ENCODE data around the gene MARK2.

The MARK2 gene

GRCh38 chr11:63831326-63831725, 7.6 kb upstream of the MARK2 start:
- no peak for DNase-seq

DNA sequence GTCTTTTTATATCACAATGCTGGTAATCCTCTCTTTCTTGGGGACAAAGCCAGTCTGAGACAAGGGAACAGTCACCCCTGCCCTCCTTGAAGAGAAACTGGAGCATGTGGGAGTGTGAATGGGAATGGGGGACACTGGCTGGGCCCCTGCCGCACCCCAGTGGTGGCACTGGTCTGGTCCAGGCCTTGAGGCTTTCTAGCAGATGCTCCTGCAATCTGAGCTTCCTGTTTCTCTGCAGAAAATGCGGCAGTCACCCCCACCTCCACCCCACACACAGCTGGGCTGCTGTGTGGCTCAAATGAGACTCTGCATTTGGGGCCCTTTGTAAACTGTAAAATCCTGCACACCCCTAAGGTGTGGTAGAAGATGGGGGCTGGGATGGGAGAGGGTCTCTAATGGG, 6.6 kb upstream of the MARK2 start:
- DNase-seq: no peak

- no peak for DNase-seq
These were observed 5.9 kb upstream of the MARK2 start for GRCh38 chr11:63833048-63833447.

- no peak for DNase-seq
These were observed 4.3 kb upstream of the MARK2 start for GRCh38 chr11:63834535-63835157.

GRCh38 chr11:63835158-63835545, 3.8 kb upstream of the MARK2 start:
- DNase-seq: no peak

DNA sequence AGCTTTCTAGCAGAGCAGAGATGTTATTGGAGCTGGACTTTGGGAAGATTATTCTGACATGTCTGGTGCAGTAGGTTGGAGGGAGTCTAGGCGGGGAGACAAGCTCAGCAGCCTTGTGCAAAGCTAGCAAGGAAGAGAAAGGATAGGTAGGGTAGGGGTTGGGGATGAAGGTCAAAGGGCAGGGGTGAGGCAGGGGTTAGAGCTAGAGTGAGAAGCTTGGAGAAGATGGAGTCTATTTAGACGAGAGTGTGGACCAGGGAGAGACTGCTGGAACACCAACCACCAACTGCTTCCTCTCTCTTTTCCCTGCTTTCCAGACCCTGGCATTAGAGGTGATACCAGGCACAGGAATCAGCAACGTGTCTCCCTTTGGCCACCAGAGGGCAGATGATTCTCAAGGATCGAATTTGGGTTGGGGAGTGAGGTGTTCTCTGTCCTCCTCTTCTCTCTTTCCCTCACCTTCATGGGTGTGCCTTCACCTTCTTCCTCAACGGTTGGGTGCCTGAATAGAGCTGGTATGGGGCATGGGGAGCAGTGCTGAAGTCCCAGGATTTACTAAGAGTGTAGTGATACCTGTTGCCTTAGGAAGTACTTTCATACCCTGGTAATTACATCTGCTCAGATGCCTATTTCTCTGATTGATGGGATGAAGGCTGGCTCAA, 1.8 kb upstream of the MARK2 start:
- peak; percentile 45 for DNase-seq

DNA sequence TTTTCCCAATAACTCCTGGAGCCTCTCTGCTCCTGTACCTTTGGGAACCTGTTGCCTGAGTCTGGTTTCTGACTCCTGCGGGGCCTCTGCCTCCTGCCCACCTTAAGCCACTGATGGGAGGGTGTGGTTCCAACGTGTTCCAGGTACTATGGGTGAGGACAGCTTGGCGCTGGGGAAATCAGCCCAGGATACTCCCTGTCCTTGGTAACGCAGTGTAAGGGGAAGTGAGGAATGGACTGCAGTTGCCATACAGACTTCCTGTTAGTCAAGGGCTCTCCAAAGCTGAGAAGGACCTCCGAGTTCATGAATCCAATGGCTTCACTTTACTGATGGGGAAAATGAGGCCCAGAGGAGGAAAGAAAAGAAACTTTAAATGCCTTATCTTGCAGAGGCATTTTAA, 1.2 kb upstream of the MARK2 start:
- no peak for DNase-seq

DNA sequence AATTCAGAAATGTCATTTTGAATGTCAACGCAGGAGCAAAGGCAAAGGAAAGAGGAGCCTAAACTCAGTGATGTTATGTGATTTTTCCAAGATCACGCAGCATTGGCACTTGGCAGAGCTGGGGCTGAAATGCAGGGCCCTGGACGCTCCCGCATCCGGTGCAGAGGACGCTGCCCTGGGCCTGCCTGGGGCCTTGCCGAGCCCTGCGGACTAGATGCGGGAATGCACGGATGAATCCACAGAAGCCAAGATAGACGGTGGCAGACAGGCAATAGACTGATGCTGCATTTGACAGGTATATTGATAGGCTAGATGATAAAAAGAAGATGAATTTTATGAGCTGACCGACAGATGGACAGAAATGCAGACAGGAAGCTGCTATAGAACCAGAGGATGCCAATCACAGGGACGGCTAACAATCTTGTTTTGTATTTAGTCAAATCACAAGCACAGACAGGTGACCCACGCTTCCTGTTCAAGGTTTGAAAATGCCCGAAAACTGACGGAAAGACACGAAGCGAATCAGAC, 696 bp upstream of the MARK2 start:
- no peak for DNase-seq

GRCh38 chr11:63839508-63840355, 822 bp downstream of the MARK2 start:
- DNase-seq: no peak

DNA sequence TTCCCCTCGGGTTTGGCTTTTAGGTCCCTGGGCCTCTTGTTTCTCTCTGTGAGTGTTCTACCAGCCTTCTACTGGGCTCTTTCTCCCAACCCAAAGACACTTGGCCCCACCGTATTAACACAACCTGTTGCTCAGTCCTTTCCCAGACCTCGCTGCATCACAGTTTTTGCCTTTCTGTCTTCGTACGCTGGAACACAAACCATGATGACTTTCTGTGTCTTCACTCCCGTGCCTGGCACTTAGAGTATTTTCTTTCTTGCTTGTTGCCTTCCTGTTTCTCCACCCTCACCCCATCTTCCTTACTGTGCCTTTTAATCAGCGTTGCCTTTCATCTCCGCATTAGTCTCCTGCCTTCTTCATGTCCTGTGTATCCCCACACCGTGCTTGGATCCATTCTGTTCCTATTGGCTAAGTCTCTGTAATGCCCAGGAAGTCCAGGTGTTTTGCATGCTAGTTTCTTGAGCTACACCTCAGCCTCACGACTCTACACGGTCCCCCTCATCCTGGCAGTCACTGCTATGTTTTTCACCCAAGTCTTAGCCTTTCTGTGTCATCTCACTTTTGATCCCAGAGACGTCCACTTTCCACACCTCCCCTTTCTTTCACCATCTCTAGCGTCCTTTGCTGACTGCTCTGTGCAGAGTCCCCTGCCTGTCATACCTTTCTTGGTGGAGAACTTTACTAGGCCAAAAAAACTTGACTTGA, 1.6 kb downstream of the MARK2 start:
- no peak for DNase-seq

DNA sequence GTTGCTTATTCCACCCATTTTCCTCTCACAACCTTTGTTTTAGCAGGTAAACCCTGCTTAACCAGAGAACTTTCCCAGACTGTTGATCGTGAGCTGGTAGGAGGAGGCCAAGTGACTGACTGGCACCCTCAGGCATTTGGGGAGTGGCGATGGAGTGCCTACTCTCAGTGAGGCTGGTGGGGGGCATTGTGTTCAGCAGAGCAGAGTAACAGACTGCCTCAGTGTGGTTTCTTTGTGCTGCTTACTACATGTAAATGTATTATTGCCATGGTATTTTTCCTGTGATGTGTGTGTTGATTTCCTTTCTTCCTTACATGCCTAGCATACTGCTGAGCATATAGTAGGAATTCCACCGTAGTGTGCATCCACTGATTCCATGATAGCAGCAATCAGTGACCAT, 2.6 kb downstream of the MARK2 start:
- DNase-seq: no peak

- DNase-seq: no peak
These were observed 4.1 kb downstream of the MARK2 start for GRCh38 chr11:63843041-63843440.

DNA sequence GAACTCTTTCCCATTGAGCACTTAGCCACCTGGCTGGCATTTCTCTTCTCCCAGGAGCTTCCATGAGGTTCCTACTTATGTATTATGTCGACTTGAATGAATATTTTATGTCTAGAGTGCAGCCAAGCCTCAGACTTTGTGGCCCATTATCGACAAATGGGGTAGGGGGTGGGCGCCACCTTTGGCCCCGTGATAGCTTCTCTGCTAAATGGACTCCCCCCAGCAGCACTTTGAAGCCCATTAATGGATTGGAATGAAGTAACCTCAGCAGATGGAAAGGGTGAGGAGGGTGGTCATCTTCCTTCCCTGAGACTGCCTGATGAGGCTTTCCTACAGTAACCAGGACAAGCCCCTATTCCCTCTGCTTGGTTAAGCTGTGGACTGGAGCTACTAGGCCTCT, 5.9 kb downstream of the MARK2 start:
- no peak for DNase-seq

DNA sequence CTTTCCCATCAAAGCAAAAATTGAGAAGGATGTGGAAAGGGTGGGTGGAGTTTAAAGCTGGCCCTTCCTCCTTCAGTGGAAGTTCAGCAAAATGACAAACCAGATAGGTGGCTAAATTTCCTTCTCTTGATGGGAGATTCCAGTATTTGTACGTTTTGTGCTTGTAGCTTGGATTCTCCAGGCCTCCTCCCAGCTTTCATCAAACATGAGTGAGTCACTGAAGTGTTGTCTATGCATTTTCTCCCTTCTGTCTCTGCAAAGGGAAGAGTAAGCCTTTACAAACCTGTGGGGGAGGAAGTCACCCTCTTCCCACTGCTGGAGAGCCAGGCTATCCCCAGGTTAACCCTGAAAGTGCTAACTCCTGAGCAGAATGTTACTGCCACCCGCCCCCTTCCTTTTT, 6.4 kb downstream of the MARK2 start:
- DNase-seq: no peak

- no peak for DNase-seq
These were observed 7.0 kb downstream of the MARK2 start for GRCh38 chr11:63845911-63846310.

DNA sequence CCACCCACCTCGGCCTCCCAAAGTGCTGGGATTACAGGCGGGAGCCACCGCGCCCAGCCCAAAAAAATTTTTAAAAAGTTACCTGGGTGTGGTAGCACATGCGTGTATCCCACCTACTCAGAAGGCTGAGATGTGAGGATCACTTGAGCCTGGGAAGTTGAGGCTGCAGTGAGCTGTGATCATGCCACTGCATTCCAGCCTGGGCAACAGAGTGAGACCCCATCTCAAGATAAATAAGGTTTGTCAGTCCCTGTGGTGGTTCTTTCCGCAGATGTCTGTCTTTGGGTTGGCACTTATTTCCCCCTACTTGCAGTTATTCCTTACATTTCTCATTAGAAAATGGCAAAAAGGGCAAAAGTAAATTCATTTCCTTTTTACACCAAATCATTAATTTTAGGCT, 8.0 kb downstream of the MARK2 start:
- DNase-seq: no peak

DNA sequence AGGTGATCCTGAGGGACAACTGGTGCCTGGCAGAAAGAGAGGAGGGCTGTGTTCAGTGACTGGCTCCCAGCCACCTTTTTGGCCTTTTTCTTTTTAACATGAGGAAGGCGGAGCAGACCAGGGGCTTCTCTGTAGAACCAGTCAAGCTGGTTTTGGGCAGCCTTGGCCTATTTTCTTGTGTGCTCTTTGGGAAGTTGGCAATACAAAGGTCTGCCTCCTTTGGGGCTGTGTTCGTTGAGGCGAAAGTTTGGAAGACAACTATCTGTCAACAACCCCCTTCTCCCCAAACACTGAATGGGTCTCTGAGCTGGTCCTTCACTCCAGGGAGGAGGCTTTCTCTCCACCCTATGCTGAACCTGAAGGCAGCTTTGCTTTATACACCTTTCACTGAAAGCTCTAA, 8.5 kb downstream of the MARK2 start:
- no peak for DNase-seq

- no peak for DNase-seq
These were observed 10.8 kb downstream of the MARK2 start for GRCh38 chr11:63849691-63850090.

DNA sequence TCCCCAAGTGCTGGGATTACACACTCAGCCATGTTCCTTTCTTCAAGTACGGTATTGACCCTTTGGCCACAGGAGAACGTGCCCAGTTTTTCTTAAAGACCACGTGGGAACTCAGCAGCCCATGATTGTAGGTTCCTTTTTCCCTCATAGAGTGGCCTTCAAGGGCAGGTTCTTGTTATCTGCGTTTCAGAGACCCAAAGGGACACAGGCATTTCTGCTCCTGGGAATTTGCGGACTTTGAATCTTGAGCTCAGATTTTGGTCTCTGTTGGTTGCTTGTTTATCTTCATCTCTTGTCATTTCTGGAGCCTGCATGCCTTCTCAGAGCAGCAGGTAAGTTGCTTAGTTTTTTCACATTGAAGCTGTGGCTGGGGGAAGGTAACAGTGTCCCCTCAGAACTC, 12.0 kb downstream of the MARK2 start:
- no peak for DNase-seq

- no peak for DNase-seq
These were observed 12.5 kb downstream of the MARK2 start for GRCh38 chr11:63851364-63851763.

- no peak for DNase-seq
These were observed 14.6 kb downstream of the MARK2 start for GRCh38 chr11:63853476-63853875.

GRCh38 chr11:63854696-63855095, 15.8 kb downstream of the MARK2 start:
- DNase-seq: no peak

DNA sequence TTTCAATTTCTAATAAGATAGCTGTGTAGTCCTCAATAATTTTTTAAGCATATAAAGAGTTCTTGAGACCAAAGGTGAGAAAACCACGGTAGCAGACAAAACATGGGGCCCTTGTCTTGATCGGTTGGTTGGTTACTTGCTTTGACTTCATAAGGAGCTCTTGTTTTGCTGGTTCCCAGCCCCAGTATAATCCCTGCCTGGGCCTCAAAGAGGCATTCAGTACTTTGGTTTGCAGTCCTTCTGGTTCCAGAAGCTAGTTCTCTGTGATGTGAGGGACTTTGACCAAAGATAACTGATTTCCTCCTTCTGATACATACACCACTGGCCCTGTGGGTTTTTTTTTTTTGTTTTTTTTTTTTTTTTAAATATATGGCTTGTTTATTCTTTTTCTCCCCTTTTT, 17.1 kb downstream of the MARK2 start:
- DNase-seq: no peak

All from NCI-H1048 (cell line).